ELF-1 (cell line): Measurements from ENCODE around the gene IRAK3.
A peak's percentile ranks its signal among the peaks of the same experiment; 100 is the strongest.
"Not testable (repeated sequence)": the region's sequence is repeated elsewhere in the genome, so short reads cannot be mapped to it uniquely, and the experiment has no call there.

Source experiments
- DNase-seq: peaks from one replicate; pipeline ENCODE4 v3.0.0-alpha.2; 2016; ENCODE audit warnings: low read depth, low spot score

Gene IRAK3

GRCh38 chr12:66170606-66171005 is 18.4 kb upstream of the IRAK3 start:
- DNase-seq, result no peak

DNA sequence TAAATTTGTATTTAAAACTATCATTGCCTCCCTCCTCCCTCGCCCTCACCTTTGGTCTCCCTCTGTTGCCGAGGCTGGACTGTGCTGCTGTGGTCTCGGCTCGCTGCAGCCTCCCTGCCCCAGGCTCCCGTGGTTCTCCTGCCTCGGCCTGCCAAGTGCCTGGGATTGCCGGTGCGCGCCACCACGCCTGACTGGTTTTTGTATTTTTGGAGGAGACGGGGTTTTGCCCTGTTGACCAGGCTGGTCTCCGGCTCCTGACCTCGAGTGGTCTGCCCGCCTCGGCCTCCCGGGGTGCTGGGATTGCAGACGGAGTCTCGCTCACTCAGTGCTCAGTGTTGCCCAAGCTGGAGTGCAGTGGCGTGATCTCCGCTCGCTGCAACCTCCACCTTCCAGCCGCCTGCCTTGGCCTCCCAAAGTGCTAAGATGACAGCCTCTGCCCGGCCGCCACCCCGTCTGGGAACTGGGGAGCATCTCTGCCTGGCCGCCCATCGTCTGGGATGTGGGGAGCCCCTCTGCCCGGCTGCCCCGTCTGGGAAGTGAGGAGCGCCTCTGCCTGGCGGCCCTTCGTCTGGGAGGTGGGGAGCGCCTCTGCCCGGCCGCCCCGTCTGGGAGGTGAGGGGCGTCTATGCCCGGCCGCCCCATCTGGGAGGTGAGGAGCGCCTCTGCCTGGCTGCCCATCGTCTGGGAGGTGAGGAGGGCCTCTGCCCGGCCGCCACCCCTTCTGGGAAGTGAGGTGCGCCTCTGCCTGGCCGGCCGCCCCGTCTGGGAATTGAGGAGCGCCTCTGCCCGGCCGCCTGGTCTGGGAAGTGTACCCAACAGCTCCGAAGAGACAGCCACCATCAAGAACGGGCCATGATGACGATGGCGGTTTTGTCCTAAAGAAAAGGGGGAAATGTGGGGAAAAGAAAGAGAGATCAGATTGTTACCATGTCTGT is 14.4 kb upstream of the IRAK3 start:
- not testable (repeated sequence) for DNase-seq

DNA sequence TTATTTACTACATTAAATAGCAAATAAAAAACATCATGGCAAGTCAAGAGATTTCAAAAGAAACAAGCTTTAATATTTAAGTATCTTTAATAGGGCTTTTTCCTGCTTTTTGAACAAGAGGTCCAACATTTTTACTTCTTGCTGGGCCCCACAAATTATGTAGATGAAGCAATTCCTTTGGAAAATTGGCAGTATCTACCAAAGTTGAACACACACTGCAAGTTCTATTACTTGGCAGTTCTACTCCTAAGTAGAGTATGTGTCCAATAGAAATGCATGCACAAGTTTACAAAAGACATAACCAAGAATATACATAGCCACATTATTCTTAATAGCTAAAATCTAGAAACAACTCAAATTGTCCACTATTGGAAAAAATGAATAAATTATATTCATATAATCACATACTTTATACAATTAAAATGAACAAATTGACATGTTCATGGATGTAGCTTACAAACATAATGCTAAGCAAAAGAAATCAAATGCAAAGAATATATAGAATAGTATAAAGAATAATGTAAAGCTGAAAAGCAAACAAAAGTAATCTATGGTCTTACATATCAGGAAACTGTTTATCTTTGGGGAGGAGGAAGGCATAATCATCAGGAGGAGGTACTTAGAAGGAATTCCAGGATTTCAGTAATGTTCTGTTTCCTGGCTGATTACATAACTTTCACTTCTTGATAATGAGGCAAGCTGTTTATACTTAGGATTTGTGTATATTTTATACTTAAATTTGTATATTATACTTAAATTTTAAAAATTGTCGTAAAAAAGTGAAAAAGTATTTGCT is 12.7 kb upstream of the IRAK3 start:
- no peak for DNase-seq

- DNase-seq, result no peak
Measured at GRCh38 chr12:66182956-66183355, 6.1 kb upstream of the IRAK3 start.

- DNase-seq, result not testable (repeated sequence)
Measured at GRCh38 chr12:66184822-66185221, 4.2 kb upstream of the IRAK3 start.

- no peak for DNase-seq
Measured at GRCh38 chr12:66187036-66187435, 2.0 kb upstream of the IRAK3 start.

- no peak for DNase-seq
Measured at GRCh38 chr12:66187821-66188220, 1.2 kb upstream of the IRAK3 start.

DNA sequence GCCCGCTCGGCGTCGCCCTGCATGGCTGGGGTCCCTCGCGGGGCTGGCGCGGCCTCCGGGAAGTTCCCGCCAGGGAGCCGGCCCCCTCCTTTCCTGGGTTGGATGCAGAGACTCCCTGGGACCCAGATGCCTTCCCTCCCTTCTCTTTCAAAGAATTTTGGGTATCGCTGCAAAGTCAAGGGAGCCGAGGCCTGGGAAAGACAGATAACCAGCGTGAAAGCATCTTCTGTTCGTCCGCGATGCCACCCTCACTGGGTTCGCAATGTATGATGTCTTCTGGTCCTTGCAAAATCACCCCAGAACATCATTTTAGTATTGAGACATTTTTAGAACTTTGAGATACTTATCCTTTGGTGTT is 451 bp downstream of the IRAK3 start:
- peak; percentile 9 for DNase-seq

DNA sequence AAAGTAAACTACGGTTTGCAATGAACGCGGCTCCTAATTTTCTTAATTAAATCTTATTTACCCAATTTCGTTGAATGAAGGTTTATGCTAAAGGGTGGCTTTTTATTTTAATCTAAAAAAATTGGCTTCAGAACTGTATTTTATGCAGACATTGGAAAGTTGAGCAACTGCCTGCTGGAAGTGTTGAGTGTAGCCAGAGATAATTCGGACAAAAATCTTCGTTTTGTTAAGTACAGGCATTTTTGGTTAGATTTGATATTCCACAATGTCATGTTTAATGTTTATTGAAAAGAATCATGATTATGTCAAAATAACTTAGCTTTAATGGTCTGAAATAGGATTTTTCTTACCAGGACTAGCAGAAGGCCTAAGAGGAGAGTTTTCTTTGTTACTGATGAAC is 875 bp downstream of the IRAK3 start:
- DNase-seq, result no peak

DNA sequence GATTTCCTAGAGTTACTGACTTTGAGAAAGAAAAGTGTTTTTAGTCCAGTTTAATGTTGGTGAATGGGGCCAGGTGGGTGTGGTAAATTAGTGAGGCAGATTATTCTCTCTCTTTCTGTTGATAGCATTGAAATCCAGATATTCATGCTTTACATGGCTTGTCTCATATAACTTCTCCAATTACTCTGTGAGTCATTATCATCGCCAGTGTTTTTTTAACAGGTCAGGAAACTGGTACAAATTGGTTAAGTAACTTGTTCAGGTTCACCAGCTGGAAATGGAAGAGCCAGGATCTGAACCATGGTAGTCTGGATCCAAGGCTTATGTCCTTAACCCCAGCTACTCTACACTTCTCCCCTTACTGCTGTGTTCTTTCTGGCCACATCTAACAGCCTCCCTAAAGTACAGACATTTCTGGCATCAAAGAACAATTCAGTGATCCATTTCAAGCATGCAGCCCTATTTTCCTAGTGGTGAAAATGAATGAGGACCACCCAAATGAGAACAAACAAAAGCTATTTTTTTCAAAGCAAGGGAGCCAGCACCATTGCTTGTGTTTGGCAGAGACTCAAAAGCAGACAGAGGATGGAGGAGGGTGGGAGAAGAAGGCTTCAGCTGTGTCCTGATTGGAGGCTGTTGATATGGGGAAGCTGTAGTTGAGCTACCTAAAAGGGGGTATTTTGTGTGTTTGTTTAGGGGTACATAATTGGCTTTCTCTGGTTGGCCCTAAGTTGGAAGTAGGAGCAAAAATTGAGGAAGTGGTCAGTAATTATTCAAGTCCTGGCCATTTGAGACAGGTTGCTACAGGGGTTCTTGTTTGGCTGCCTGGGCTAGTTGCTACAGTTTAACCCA is 1.7 kb downstream of the IRAK3 start:
- DNase-seq, result no peak

DNA sequence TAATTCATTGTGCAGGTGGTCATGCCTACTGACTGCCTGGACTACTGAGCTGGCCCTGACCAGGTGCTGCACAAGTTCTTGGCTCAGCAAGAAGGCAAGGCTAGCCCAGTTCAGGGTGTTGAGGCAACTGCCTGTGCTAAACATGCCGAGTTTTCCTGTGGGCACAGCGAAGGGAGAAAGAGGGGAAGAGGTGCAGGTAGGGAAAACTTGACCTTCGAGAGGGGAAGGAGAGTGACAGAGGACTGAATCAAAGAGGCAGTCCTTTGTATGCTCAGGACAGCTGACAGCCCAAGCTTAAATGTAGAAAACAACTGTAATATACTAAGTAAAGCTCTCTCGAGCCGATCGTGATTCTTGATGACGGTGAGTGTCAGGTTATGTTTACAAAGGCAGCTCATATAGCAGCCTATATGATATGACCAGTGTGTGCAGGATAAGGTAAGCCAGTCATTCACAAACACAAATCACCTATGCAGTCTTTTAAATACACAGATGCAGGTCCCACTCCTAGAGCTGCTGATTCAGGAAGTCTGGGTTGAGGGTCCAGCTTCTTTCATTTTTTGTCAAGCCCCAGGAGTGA is 2.6 kb downstream of the IRAK3 start:
- DNase-seq, result no peak

GRCh38 chr12:66194122-66194521 is 5.1 kb downstream of the IRAK3 start:
- no peak for DNase-seq

- no peak for DNase-seq
Measured at GRCh38 chr12:66195242-66195641, 6.2 kb downstream of the IRAK3 start.

DNA sequence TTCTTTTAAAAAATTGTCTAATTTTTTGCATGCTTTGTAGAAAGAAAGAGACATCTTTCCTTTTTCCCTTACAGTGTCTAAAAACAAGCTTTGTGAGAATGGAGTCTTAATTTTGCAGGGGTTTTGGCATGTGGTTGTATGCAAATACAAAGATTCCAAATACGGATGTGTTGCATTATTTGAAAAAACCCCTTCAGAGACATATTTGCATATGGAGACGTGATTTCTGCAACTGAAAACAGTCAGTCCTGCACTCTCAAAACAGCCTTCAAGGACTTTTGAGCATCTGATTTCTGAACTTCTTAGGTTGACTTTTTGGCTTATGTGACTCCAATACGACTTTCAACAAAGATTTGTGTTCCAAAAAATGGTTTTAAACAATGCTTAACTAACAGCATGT is 7.8 kb downstream of the IRAK3 start:
- DNase-seq, result no peak

- no peak for DNase-seq
Measured at GRCh38 chr12:66197495-66197921, 8.5 kb downstream of the IRAK3 start.

DNA sequence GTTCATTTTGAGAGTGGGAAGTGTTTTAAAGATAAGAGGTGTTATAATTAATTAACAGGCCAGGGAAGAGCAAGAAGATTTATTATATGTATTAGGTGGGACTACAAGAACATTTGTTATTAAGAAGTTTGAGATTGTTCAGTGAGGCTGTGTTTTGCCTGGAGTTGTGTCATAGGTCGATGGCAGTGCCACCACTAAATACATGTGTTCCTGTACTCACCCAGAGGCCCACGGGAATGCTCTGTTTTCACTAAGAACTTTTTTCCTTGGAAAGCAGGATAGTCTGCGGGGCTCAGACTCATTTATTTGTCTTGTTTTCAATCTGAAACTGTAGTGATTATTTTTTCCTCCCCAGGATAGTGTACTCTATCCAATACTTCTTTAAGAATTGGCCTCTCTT is 10.1 kb downstream of the IRAK3 start:
- no peak for DNase-seq

GRCh38 chr12:66199831-66200509 is 11.0 kb downstream of the IRAK3 start:
- DNase-seq, result peak; percentile 4

DNA sequence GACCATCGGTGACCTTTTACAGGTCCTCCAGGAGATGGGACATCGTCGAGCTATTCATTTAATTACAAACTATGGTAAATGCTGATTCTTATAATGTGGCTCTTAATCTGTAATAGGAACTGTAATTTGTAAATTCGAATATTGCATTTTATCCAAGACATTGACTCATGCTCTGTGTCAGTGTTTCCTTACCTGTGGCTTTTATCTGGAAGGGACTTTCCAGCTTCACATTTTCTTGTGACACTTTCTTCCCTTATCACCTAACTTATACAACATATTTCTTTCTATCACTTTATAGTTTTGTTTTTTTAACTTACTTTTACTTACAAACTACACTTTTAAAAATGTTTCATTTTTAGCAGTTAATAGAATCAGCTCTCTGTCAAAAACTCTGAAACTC is 14.8 kb downstream of the IRAK3 start:
- DNase-seq, result no peak

DNA sequence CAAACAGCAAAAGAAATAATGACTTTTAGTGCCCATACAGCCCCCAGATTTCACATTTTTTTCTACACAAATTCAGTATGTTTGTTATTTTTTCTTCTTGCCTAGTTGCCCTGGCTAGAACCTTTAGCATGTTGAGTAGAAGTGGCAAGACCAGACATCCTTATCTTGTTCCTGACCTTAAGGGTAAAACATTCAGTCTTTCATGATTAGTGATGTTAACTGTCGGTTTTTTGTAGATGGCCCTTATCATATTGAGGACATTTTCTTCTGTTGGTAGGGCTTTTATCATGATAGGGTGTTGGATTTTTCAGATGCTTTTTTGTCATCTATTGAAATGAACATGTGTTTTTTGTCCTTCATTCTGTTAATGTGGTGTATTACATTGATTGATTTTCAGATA is 17.1 kb downstream of the IRAK3 start:
- DNase-seq, result no peak

DNA sequence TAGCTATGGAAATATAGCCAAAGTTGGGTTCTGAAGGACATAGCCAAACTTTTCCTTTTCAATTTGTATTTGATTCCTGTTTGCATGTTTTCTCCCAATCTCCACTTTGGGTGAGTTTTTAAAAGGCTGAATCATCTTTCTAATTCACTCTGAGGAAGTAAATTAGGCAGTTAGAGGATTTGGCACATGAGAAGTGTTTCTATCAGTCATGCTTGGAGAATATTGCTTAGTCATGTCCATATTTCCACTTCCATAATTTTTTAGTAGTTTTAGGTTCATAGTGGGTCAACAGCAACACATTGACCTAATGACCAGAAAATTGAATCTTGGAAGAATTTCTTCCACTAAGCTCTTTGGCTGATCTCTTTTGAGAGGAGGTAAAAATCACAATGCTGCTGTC is 21.8 kb downstream of the IRAK3 start:
- DNase-seq, result no peak

DNA sequence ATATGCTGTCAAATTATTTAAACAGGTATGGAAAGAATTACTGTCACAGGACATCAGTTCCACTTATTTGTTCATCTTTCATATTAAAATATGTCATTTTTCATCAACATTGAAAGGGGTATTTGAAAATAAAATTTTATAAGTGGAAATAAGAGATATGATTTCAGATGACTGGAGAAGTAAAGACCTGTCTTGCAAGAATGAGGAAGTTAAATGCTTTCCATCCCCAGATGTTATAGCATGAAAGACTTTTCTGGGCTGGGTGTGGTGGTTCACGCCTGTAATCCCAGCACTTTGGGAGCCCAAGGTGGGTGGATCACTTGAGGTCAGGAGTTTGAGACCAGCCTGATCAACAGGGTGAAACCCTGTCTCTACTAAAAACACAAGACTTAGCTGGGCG is 22.6 kb downstream of the IRAK3 start:
- DNase-seq, result not testable (repeated sequence)
